Measurements from ENCODE around the gene RARB.

Gene RARB

DNA sequence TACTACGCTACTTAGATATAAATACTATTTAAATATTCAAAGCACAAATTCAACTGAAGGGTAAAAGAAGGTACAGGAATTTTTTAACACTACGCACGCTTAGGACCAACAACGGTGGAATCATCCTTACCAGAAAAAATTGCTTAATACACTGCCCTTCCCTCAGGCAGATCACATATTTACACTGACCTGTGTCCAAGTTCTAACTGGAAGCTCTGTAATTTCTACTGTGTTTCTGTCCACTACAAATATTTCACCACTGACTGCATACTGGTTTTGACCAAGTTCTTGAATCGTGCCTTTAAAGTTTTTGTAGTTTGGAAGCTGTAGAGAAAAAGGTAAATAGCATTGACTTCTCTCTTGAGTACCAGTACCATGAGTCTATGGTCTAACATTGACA lies 192.4 kb downstream of the RARB start:
- Histone ChIP-seq H3K4me1 (ENCODE audit: insufficient read depth, low read length, severe bottlenecking) (no peaks in the 10 kb centered on the region), H3K9ac (ENCODE audit: low read length) (no peak overlapping the region), H3K9me3 (ENCODE audit: low read length) (no peaks in the 10 kb centered on the region), H3K4me2 (ENCODE audit: low read length) (no peak overlapping the region), H3K27ac (ENCODE audit: low read depth, low read length, poor library complexity, severe bottlenecking) (no peak overlapping the region), H3K4me3 (ENCODE audit: low read depth, low read length, poor library complexity, severe bottlenecking) (no peak overlapping the region), H3K36me3 (ENCODE audit: insufficient read depth, low read length) (peaks cover 89% of the 10 kb centered on the region), H3F3A (ENCODE audit: insufficient read depth, low read length) (no peaks in the 10 kb centered on the region), H3K79me2 (ENCODE audit: insufficient read depth, low read length) (no peaks in the 10 kb centered on the region), H4K20me1 (ENCODE audit: insufficient read depth, low read length) (no peaks in the 10 kb centered on the region), H2AFZ (ENCODE audit: low read length) (no peak overlapping the region), H3K27me3 (ENCODE audit: insufficient read depth, low read length) (no peaks in the 10 kb centered on the region), H3K9me2 (ENCODE audit: low read depth, low read length) (no peaks in the 10 kb centered on the region)
- TF ChIP-seq, protein P1, sequence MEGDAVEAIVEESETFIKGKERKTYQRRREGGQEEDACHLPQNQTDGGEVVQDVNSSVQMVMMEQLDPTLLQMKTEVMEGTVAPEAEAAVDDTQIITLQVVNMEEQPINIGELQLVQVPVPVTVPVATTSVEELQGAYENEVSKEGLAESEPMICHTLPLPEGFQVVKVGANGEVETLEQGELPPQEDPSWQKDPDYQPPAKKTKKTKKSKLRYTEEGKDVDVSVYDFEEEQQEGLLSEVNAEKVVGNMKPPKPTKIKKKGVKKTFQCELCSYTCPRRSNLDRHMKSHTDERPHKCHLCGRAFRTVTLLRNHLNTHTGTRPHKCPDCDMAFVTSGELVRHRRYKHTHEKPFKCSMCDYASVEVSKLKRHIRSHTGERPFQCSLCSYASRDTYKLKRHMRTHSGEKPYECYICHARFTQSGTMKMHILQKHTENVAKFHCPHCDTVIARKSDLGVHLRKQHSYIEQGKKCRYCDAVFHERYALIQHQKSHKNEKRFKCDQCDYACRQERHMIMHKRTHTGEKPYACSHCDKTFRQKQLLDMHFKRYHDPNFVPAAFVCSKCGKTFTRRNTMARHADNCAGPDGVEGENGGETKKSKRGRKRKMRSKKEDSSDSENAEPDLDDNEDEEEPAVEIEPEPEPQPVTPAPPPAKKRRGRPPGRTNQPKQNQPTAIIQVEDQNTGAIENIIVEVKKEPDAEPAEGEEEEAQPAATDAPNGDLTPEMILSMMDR (IDR thresholded peaks at IDR 0.05; ENCODE audit: low read length) = no peak
- no peak for TF ChIP-seq EZH2 (IDR thresholded peaks at IDR 0.05; ENCODE audit: borderline replicate concordance, low read length)

DNA sequence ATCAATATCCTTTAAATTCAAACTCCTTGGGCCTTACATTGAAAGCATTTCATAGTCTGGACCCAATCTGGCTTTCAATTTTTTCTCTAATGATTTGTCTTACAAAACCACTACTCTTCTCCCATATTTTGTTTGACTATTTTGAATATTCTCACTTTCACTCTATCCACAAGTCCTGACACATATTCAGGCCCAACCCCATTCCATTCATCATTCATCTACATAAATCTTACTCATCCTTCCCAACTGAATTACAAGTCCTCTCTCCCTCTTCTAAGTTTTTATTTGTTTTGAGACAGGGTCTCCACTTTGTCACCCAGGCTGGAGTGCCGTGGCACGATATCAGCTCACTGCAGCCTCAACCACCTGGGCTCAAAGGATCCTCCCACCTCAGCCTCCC lies 193.0 kb downstream of the RARB start:
- H3K36me3 ChIP-seq (ENCODE audit: insufficient read depth, low read length) = peaks cover 91% of the 10 kb centered on the region
- TF ChIP-seq, protein P1 (IDR thresholded peaks at IDR 0.05; ENCODE audit: low read length) = no peak
- TF ChIP-seq EZH2 (IDR thresholded peaks at IDR 0.05; ENCODE audit: borderline replicate concordance, low read length) = no peak
- H3K79me2 ChIP-seq (ENCODE audit: insufficient read depth, low read length) = 0 out of 2 replicates have a peak, but pooled peaks cover 2% of the 10 kb centered on the region
- no peak overlapping the region for H3K4me2 ChIP-seq (ENCODE audit: low read length)
- no peak overlapping the region for H3K27ac ChIP-seq (ENCODE audit: low read depth, low read length, poor library complexity, severe bottlenecking)
- H4K20me1 ChIP-seq (ENCODE audit: insufficient read depth, low read length) = no peaks in the 10 kb centered on the region; the same call in 1 of the 2 replicates
- no peak overlapping the region for H2AFZ ChIP-seq (ENCODE audit: low read length)
- no peaks in the 10 kb centered on the region for H3K9me2 ChIP-seq (ENCODE audit: low read depth, low read length)
- no peaks in the 10 kb centered on the region for H3K4me1 ChIP-seq (ENCODE audit: insufficient read depth, low read length, severe bottlenecking)
- H3F3A ChIP-seq (ENCODE audit: insufficient read depth, low read length) = no peaks in the 10 kb centered on the region
- no peak overlapping the region for H3K4me3 ChIP-seq (ENCODE audit: low read depth, low read length, poor library complexity, severe bottlenecking)
- H3K27me3 ChIP-seq (ENCODE audit: insufficient read depth, low read length) = no peaks in the 10 kb centered on the region
- no peak overlapping the region for H3K9ac ChIP-seq (ENCODE audit: low read length)
- no peaks in the 10 kb centered on the region for H3K9me3 ChIP-seq (ENCODE audit: low read length)

DNA sequence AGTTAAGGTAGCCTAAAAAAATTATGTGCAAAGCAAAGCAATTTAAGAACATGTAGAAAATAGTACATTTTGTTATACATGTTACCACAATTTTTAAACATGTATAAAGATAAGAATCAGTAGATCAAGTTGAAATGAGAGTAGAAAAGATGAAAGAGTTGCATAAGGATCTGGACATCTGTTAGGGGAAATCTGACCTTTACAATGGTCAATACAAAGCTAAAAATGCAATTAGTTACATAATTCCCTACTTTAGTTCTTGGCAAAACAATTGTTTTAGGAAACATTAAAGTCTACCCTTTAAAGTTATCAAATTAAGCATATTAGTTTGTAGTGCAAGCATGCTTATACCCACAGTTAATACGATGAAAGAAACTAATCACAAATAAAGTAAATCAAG lies 203.9 kb downstream of the RARB start:
- Histone ChIP-seq H3K4me1 (ENCODE audit: insufficient read depth, low read length, severe bottlenecking) (no peaks in the 10 kb centered on the region), H3K4me2 (ENCODE audit: low read length) (no peak overlapping the region), H3K9me3 (ENCODE audit: low read length) (no peaks in the 10 kb centered on the region)

More for the DNA sequence above, 203.9 kb downstream of the RARB start:
- no peaks in the 10 kb centered on the region for H3K27me3 ChIP-seq (ENCODE audit: insufficient read depth, low read length)
- TF ChIP-seq, protein P1 (IDR thresholded peaks at IDR 0.05; ENCODE audit: low read length) = no peak
- TF ChIP-seq EZH2 (IDR thresholded peaks at IDR 0.05; ENCODE audit: borderline replicate concordance, low read length) = no peak
- H3K9me2 ChIP-seq (ENCODE audit: low read depth, low read length) = no peaks in the 10 kb centered on the region
- H3K9ac ChIP-seq (ENCODE audit: low read length) = no peak overlapping the region
- H3K4me3 ChIP-seq (ENCODE audit: low read depth, low read length, poor library complexity, severe bottlenecking) = no peak overlapping the region
- no peak overlapping the region for H2AFZ ChIP-seq (ENCODE audit: low read length)
- peaks cover 90% of the 10 kb centered on the region for H3K36me3 ChIP-seq (ENCODE audit: insufficient read depth, low read length)
- H3K27ac ChIP-seq (ENCODE audit: low read depth, low read length, poor library complexity, severe bottlenecking) = no peak overlapping the region
- H3F3A ChIP-seq (ENCODE audit: insufficient read depth, low read length) = no peaks in the 10 kb centered on the region
- H4K20me1 ChIP-seq (ENCODE audit: insufficient read depth, low read length) = no peaks in the 10 kb centered on the region
- no peaks in the 10 kb centered on the region for H3K79me2 ChIP-seq (ENCODE audit: insufficient read depth, low read length)
